ENCODE data around the gene GPNMB. TPM values are rescaled to one million over a fixed set of nuclear protein-coding genes. Genes with fewer than 3 reads are reported as not detected.

The GPNMB gene
- total RNA-seq, 1 donor, result 380 TPM

DNA sequence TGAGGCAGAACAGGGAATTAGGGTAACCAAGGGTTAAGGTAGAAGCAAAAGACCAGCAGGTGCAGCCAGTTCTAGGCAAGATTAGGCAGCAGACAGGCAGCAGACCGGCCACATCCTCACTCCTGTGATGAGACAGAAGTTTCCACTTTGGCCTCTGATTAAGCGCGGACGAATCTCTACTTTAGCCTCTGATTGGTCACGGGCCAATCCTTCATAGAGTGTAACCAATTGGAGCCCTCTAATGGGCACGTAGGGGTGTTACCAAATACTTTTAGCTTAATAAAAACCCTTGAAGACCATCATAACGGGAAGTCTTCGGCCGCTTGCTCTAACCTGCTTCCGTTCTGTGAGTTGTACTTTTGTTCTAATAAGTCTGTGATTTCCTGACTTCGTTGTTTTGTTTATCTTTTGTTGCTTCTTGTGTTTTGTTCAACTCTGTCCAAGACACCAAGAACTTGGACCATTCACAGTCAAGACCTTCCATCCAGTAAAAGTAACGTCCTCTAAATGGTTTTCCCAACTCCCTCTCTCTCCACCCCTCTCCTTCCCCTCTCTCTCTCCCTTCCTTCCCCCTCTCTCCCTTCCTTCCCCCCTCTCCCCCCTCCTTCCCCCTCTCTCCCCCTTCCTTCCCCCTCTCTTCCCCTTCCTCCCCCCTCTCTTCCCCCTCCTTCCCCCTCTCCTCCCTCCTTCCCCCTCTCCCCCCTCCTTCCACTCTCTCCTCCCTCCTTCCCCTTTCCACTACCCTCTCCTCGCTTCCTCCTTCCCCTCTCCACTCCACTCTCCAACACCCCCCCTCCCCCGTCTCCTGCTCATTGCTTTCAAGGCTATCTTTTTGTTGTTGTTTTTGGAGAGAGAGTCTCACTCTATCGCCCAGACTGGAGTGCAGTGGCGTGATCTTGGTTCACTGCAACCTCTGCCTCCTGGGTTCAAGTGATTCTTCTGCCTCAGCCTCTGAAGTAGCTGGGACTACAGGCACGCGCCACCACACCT lies 39.4 kb downstream of the GPNMB start:
- Histone ChIP-seq H3K4me2 (ENCODE audit: insufficient read depth, low read length) (no peak overlapping the region), H3K27me3 (ENCODE audit: insufficient read depth, low read length) (no peaks in the 10 kb centered on the region), H3K4me3 (ENCODE audit: insufficient read depth, low read length) (no peak overlapping the region), H2AFZ (ENCODE audit: low read length) (no peak overlapping the region), H3K36me3 (ENCODE audit: insufficient read depth, low read length) (no peaks in the 10 kb centered on the region), H3K27ac (ENCODE audit: low read depth, low read length) (no peak overlapping the region), H3K9me3 (ENCODE audit: low read depth, low read length) (no peaks in the 10 kb centered on the region), H3K4me1 (ENCODE audit: insufficient read depth, low read length) (peaks cover 3% of the 10 kb centered on the region), H4K20me1 (ENCODE audit: insufficient read depth, low read length) (no peaks in the 10 kb centered on the region), H3K79me2 (ENCODE audit: insufficient read depth, low read length) (no peaks in the 10 kb centered on the region)
- peak; percentile 23 for DNase-seq (ENCODE audit: insufficient read length, low spot score, missing footprints)
- TF ChIP-seq, protein P1, sequence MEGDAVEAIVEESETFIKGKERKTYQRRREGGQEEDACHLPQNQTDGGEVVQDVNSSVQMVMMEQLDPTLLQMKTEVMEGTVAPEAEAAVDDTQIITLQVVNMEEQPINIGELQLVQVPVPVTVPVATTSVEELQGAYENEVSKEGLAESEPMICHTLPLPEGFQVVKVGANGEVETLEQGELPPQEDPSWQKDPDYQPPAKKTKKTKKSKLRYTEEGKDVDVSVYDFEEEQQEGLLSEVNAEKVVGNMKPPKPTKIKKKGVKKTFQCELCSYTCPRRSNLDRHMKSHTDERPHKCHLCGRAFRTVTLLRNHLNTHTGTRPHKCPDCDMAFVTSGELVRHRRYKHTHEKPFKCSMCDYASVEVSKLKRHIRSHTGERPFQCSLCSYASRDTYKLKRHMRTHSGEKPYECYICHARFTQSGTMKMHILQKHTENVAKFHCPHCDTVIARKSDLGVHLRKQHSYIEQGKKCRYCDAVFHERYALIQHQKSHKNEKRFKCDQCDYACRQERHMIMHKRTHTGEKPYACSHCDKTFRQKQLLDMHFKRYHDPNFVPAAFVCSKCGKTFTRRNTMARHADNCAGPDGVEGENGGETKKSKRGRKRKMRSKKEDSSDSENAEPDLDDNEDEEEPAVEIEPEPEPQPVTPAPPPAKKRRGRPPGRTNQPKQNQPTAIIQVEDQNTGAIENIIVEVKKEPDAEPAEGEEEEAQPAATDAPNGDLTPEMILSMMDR (IDR thresholded peaks at IDR 0.05; ENCODE audit: extremely low read depth, low read depth, low read length), result no peak

DNA sequence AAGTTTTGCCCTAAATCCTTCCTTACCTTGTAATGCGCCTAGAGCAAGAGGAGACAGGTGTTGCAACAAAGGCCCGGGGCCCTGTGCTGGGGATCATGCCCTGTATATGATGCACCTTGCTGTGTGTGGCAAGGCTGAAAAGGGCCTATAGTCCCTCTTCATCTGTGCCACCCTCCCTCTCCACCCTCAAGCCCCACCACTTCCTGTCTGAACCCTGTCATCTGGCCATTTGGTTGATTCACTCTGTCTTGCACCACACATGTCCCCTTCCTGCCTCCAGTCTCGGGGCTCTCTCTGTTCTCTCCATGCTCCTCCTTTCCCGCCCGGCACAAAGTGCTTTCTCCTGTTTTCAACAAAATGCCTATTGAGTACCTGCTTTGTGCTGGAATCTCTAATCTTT lies 41.0 kb downstream of the GPNMB start:
- Histone ChIP-seq H3K4me1 (ENCODE audit: insufficient read depth, low read length) (peaks cover 3% of the 10 kb centered on the region), H3K4me3 (ENCODE audit: insufficient read depth, low read length) (no peak overlapping the region), H3K27me3 (ENCODE audit: insufficient read depth, low read length) (no peaks in the 10 kb centered on the region), H4K20me1 (ENCODE audit: insufficient read depth, low read length) (no peaks in the 10 kb centered on the region), H3K27ac (ENCODE audit: low read depth, low read length) (no peak overlapping the region), H2AFZ (ENCODE audit: low read length) (no peak overlapping the region), H3K4me2 (ENCODE audit: insufficient read depth, low read length) (no peak overlapping the region), H3K36me3 (ENCODE audit: insufficient read depth, low read length) (no peaks in the 10 kb centered on the region), H3K9me3 (ENCODE audit: low read depth, low read length) (no peaks in the 10 kb centered on the region), H3K79me2 (ENCODE audit: insufficient read depth, low read length) (no peaks in the 10 kb centered on the region)
- DNase-seq (ENCODE audit: insufficient read length, low spot score, missing footprints), result no peak
- TF ChIP-seq, protein P1 (IDR thresholded peaks at IDR 0.05; ENCODE audit: extremely low read depth, low read depth, low read length), result no peak

DNA sequence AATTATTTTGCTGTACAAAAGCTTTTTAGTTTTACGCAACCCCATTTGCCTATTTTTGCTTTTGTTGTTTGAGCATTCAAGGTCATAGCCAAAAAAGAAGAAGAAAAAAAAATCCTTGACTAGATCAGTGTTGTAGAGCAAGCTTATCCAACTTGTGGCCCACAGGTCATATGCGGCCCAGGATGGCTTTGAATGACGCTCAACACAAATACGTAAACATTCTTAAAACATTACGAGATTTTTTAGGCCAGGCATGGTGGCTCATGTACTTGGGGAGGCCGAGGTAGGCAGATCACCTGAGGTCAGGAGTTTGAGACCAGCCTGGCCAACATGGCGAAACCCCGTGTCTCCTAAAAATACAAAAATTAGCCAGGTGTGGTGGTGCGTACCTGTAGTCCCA lies 44.4 kb downstream of the GPNMB start:
- TF ChIP-seq, protein P1 (IDR thresholded peaks at IDR 0.05; ENCODE audit: extremely low read depth, low read depth, low read length), result no peak
- no peak overlapping the region for H2AFZ ChIP-seq (ENCODE audit: low read length)
- no peaks in the 10 kb centered on the region for H3K27me3 ChIP-seq (ENCODE audit: insufficient read depth, low read length)
- H3K27ac ChIP-seq (ENCODE audit: low read depth, low read length), result no peak overlapping the region
- no peaks in the 10 kb centered on the region for H3K9me3 ChIP-seq (ENCODE audit: low read depth, low read length)
- H3K79me2 ChIP-seq (ENCODE audit: insufficient read depth, low read length), result no peaks in the 10 kb centered on the region
- H3K36me3 ChIP-seq (ENCODE audit: insufficient read depth, low read length), result no peaks in the 10 kb centered on the region
- no peaks in the 10 kb centered on the region for H3K4me1 ChIP-seq (ENCODE audit: insufficient read depth, low read length)
- no peak for DNase-seq (ENCODE audit: insufficient read length, low spot score, missing footprints)
- no peaks in the 10 kb centered on the region for H4K20me1 ChIP-seq (ENCODE audit: insufficient read depth, low read length)
- H3K4me3 ChIP-seq (ENCODE audit: insufficient read depth, low read length), result no peak overlapping the region
- no peak overlapping the region for H3K4me2 ChIP-seq (ENCODE audit: insufficient read depth, low read length)

DNA sequence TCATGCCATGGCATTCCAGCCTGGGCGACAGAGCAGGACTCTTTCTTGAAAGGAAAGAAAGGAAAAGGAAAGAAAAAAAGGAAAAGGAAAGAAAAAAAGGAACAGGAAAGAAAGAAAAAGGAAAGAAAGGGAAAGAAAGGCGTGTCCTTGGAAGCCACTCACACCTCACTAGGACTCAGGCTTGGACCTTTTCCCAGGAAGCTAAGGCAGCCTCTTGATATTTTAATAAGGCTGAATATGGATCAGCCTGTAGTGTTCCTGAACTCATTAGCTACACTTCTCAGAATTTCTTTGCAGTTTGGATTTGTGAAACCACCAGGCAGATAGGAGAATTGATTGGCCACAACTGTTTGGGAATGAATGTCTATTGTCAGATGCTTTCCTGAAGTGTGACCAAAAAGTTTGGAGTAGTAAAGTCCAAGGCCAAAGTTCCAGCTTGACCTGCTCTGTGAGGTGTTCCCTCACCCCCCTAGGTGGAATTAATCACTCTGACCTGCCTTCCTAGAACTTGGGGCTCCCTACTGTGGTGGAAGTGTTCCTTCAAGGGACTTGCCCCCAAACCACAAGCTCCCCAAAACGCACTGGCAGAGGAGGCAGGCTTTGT lies 45.5 kb downstream of the GPNMB start:
- no peaks in the 10 kb centered on the region for H3K79me2 ChIP-seq (ENCODE audit: insufficient read depth, low read length)

More for the DNA sequence above, 45.5 kb downstream of the GPNMB start:
- Histone ChIP-seq H3K27me3 (ENCODE audit: insufficient read depth, low read length) (no peaks in the 10 kb centered on the region), H4K20me1 (ENCODE audit: insufficient read depth, low read length) (no peaks in the 10 kb centered on the region), H2AFZ (ENCODE audit: low read length) (no peak overlapping the region), H3K4me2 (ENCODE audit: insufficient read depth, low read length) (no peak overlapping the region), H3K36me3 (ENCODE audit: insufficient read depth, low read length) (no peaks in the 10 kb centered on the region), H3K9me3 (ENCODE audit: low read depth, low read length) (no peaks in the 10 kb centered on the region), H3K27ac (ENCODE audit: low read depth, low read length) (no peak overlapping the region), H3K4me1 (ENCODE audit: insufficient read depth, low read length) (no peaks in the 10 kb centered on the region), H3K4me3 (ENCODE audit: insufficient read depth, low read length) (no peak overlapping the region)
- DNase-seq (ENCODE audit: insufficient read length, low spot score, missing footprints), result no peak
- TF ChIP-seq, protein P1 (IDR thresholded peaks at IDR 0.05; ENCODE audit: extremely low read depth, low read depth, low read length), result no peak
